GM12878 (cell line): ENCODE results near the gene DNAJB4.

Experiments
- EP300 ChIP-seq, 2 experiments: fragments of 150-350 bp in 1 of 2; IDR thresholded peaks; 2 replicates each; pipeline ENCODE4 v1.6.1; 2011 to 2012; ENCODE audit warnings: low read depth in 2 of 2, low read length in 2 of 2, borderline replicate concordance in 1 of 2, improper control_type of control experiment in 1 of 2, inconsistent platforms in 1 of 2; ENCODE audit not compliant: control insufficient read depth in 1 of 2
- EZH2 ChIP-seq: IDR thresholded peaks from 2 replicates; pipeline ENCODE4 v1.6.1; 2012; ENCODE audit warnings: low read depth, mild to moderate bottlenecking, control low read depth, inconsistent platforms, low read length, borderline replicate concordance; ENCODE audit not compliant: control insufficient read depth
- GATAD2B ChIP-seq: fragments of 450-650 bp; conservative IDR thresholded peaks from 2 replicates; pipeline ENCODE4 v1.6.1; 2017; ENCODE audit warnings: low read depth, mild to moderate bottlenecking, moderate library complexity
- TF ChIP-seq, protein P1 (sequence below), 3 experiments: IDR thresholded peaks in 2 of 3; conservative IDR thresholded peaks in 1 of 3; 2 replicates each; pipeline ENCODE4 v1.5.1; 2011; ENCODE audit warnings: low read depth in 3 of 3, low read length in 3 of 3, mild to moderate bottlenecking in 3 of 3, control low read depth in 2 of 3, moderate library complexity in 2 of 3, inconsistent platforms in 1 of 3, mixed read lengths in 1 of 3; ENCODE audit not compliant: control insufficient read depth in 2 of 3, insufficient read depth in 1 of 3; ENCODE audit errors: extremely low read depth in 1 of 3

DNA sequence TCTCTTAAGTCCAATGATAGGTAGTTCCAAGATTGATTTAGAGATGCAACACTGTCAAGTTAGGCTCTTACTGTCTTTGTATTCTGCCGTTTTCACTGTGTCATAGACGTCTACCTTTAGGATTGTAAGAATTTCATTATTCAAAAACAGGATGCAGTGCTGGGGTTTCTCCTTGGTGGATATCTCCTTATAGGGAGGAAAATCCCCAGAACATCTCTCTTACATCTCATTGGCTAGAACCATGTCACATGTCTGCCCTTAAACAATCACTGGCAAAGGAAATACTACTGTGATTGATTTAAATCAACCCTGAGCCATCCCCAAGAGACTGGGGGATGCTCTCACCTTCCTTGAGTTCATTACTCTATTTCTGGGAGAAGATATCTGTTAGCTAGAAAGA lies 15.0 kb upstream of the DNAJB4 start:
- TF ChIP-seq EZH2 = no peak
- TF ChIP-seq, protein P1, sequence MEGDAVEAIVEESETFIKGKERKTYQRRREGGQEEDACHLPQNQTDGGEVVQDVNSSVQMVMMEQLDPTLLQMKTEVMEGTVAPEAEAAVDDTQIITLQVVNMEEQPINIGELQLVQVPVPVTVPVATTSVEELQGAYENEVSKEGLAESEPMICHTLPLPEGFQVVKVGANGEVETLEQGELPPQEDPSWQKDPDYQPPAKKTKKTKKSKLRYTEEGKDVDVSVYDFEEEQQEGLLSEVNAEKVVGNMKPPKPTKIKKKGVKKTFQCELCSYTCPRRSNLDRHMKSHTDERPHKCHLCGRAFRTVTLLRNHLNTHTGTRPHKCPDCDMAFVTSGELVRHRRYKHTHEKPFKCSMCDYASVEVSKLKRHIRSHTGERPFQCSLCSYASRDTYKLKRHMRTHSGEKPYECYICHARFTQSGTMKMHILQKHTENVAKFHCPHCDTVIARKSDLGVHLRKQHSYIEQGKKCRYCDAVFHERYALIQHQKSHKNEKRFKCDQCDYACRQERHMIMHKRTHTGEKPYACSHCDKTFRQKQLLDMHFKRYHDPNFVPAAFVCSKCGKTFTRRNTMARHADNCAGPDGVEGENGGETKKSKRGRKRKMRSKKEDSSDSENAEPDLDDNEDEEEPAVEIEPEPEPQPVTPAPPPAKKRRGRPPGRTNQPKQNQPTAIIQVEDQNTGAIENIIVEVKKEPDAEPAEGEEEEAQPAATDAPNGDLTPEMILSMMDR (IDR thresholded peaks at IDR 0.05 in 2 of 3, conservative IDR thresholded peaks at IDR 0.05 in 1 of 3; ENCODE audit: control insufficient read depth in 2 of 3, extremely low read depth in 1 of 3, insufficient read depth in 1 of 3, low read depth in 3 of 3, low read length in 3 of 3) = no peak
- no peak for TF ChIP-seq EP300 (IDR thresholded peaks at IDR 0.05; ENCODE audit: borderline replicate concordance in 1 of 2, control insufficient read depth in 1 of 2, low read depth in 2 of 2, low read length in 2 of 2)
- no peak for TF ChIP-seq GATAD2B
